Activated CD4-positive, alpha-beta T cell treated with anti-CD3 and anti-CD28 coated beads for 36 hours (primary cell): ENCODE data around the gene PRKAG1. TPM values are rescaled to one million over a fixed set of nuclear protein-coding genes. Genes with fewer than 3 reads are reported as not detected.
"Not testable (repeated sequence)": the region's sequence is repeated elsewhere in the genome, so short reads cannot be mapped to it uniquely, and the experiment has no call there.

ENCODE experiments used
- ATAC-seq: fragments of 200-7000 bp; cut with Tn5 transposase; one replicate; pipeline ENCODE4 v1.10.0; 2021; ENCODE audit warnings: mild to moderate bottlenecking, moderate library complexity
- CTCF ChIA-PET: fragments of 350-600 bp; sonication (Branson Sonifier 250); formaldehyde crosslinking; loops from one replicate; lab custom pipeline; 2021; ENCODE audit warnings: antibody characterized with exemption; lab: Charles Lee
- POLR2A ChIA-PET: fragments of 350-600 bp; sonication (Branson Sonifier 250); formaldehyde crosslinking; loops from one replicate; lab custom pipeline; 2021; ENCODE audit warnings: antibody characterized with exemption, inconsistent platforms; lab: Charles Lee
- DNase-seq: peaks from one replicate; pipeline ENCODE4 v3.0.0-alpha.2; 2020
- H3K27ac Mint-ChIP-seq: one replicate; pipeline ENCODE4 v1.8.0; 2021; ENCODE audit warnings: mixed read lengths
- H3K27me3 Mint-ChIP-seq: one replicate; pipeline ENCODE4 v1.8.0; 2021; ENCODE audit warnings: mixed read lengths
- H3K36me3 Mint-ChIP-seq: one replicate; pipeline ENCODE4 v1.8.0; 2021; ENCODE audit warnings: low read depth, mixed read lengths
- H3K4me1 Mint-ChIP-seq: one replicate; pipeline ENCODE4 v1.8.0; 2021; ENCODE audit warnings: mixed read lengths
- H3K4me3 Mint-ChIP-seq: one replicate; pipeline ENCODE4 v1.8.0; 2021; ENCODE audit warnings: mild to moderate bottlenecking, moderate library complexity, mixed read lengths
- H3K9me3 Mint-ChIP-seq: one replicate; pipeline ENCODE4 v1.8.0; 2021; ENCODE audit warnings: low read depth, mixed read lengths
- intact Hi-C, 2 experiments: fragments of 100-400 bp; cut with DNase I in 1 of 2; cut with micrococcal nuclease in 1 of 2; formaldehyde crosslinking; loops; one replicate each; pipeline versions ENCODE4 v1.14.2 to v1.15.1; 2022 to 2024; cut with DNase I, micrococcal nuclease
- total RNA-seq, 2 experiments: library from RNA; stranded (reverse); gene quantifications; one replicate each; pipeline ENCODE4 v1.2.3, GENCODE V29; 2021

Gene PRKAG1
- 10 to 100 TPM; 54.5 to 62.6 TPM for total RNA-seq

DNA sequence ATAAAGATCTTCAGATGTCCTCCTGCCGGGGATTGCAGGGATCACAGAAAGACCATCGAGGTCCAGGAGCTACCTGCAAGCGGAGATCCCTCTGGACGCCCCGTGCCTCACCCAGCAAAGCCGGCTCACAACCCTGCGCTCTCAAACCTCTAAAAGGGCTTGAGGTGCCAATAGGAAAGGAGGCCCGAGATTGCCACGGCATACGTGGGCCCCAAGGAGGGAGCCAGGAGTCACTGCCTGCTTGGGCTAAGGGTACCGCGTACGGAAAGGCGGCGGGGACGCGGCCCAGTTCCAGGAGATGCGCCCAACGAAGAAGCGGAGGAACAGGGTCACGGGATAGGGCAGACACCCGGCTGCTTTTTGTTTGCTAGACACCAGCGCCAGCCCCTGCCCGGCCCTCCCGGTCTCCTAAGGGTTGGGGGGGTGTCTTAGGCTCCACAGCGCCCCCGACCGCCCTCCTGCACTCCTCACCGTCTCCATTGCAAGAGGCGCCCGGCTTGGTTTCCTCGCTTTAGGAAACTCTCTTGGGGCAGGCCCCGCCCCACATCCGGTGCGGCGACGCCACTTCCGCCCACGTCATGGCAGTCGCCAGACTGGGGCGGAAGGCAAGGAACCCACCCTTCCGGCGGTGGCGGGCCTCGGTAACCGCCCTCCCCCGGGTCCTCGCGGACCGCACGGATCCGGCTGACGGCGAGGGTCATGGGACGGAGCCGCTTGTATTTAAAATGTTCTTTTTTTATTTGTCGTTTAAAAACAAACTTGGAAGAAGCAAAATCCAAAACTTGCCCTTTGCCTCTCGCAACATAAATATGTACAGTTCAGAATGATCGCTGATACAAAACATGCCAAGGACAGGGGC lies at the start of gene PRKAG1:
TSS of gene PRKAG1 (minus strand) at position 516 of the 859 bp plus-strand sequence. CDS start at position 480, 36 bp downstream.
- CTCF ChIA-PET: interaction anchor here (0.5 to 3.5 kb wide), 16 partner anchors 10 to 379 kb away, joined by 3 to 20 read pairs (median 4); partner anchors contain the start of gene DDN
- peak; percentile 97 for DNase-seq
- no peaks in the 10 kb centered on the region for H3K27me3 Mint-ChIP-seq
- peak within 1 kb of the TSS; percentile 81 for H3K4me3 Mint-ChIP-seq
- POLR2A ChIA-PET: interaction anchor here (0.6 kb wide), 1 partner anchor 56 kb away, joined by 3 read pairs; no protein-coding TSS in a partner anchor
- peak within 1 kb of the TSS; percentile 97 for H3K27ac Mint-ChIP-seq
- peaks cover 34% of the 10 kb centered on the region for H3K4me1 Mint-ChIP-seq
- intact Hi-C loops: loop anchor here (1.0 to 5.0 kb wide), 18 partner anchors 22 to 604 kb away; partner anchors contain the start of genes ARF3 (in 1 of the 2), CCNT1 (in 1 of the 2), DDX23 (in 1 of the 2) and FKBP11 (in 1 of the 2)
- peaks cover 33% of the 10 kb centered on the region for H3K36me3 Mint-ChIP-seq
- ATAC-seq: peak; percentile 87
- no peaks in the 10 kb centered on the region for H3K9me3 Mint-ChIP-seq

DNA sequence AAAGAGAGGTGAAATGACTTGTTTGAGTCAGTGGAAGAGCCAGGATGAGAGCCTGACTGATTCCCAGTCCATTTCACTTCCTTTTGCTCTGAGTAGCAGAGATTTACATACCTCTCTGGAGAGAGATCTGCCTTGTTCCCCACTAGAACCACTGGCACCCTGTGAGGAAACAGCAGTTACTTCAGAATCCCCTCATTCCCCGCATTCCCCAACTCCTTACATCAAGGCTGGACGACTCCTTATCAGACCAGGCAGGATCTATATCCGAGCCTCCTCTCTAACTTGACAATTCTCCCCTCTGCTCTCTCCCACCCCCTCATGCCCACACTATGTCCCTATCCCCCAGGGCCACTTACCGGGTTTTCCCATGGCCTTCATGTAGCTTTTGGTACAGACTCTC lies 47.5 kb upstream of the PRKAG1 start:
- ATAC-seq (no peak), DNase-seq (no peak)
- ChIA-PET POLR2A (no interaction called here), CTCF (interaction anchor here (0.7 to 7.1 kb wide), 7 partner anchors 9 to 69 kb away, joined by 3 to 124 read pairs (median 4); partner anchors contain the start of gene DHH)
- no peak overlapping the region for H3K27ac Mint-ChIP-seq
- peaks cover 25% of the 10 kb centered on the region for H3K4me1 Mint-ChIP-seq
- intact Hi-C loops: no loop called here
- H3K9me3 Mint-ChIP-seq: no peaks in the 10 kb centered on the region
- H3K27me3 Mint-ChIP-seq: no peaks in the 10 kb centered on the region
- H3K4me3 Mint-ChIP-seq: no peak overlapping the region
- peaks cover 11% of the 10 kb centered on the region for H3K36me3 Mint-ChIP-seq

DNA sequence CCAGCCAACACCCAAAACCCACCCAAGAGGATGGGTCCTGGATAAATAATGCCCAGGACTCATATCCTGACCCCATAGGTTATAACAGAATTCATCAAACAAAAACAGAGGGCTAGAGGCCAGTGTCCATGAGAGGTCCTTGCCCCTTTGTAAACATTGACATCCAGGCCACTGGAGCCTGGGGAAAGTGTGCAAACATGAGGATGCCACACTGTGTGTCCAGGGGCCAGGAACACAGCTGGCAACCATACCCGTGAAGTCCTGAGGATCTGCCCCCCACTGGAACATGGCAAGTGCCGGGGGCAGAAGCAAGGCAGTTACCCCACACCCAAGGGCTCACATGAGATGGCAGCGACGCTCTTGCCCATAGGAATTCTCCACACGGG lies 46.2 kb upstream of the PRKAG1 start:
- no peak for DNase-seq
- H3K4me3 Mint-ChIP-seq: no peak overlapping the region
- intact Hi-C loops: loop anchor here (1.0 to 5.0 kb wide), 7 partner anchors 28 to 258 kb away; partner anchors contain the start of genes TROAP (in 1 of the 2), TUBA1A (in 1 of the 2) and TUBA1B (in 1 of the 2)
- H3K4me1 Mint-ChIP-seq: peaks cover 19% of the 10 kb centered on the region
- H3K9me3 Mint-ChIP-seq: no peaks in the 10 kb centered on the region
- H3K27ac Mint-ChIP-seq: no peak overlapping the region
- H3K27me3 Mint-ChIP-seq: no peaks in the 10 kb centered on the region
- POLR2A ChIA-PET: interaction anchor here (0.6 to 2.0 kb wide), 3 partner anchors 65 to 170 kb away, joined by 3 to 9 read pairs (median 6); no protein-coding TSS in a partner anchor
- CTCF ChIA-PET: interaction anchor here (0.6 to 7.1 kb wide), 40 partner anchors 9 to 277 kb away, joined by 3 to 124 read pairs (median 4); partner anchors contain the start of genes DDX23, DHH, LMBR1L and TUBA1B
- no peak for ATAC-seq
- peaks cover 12% of the 10 kb centered on the region for H3K36me3 Mint-ChIP-seq

DNA sequence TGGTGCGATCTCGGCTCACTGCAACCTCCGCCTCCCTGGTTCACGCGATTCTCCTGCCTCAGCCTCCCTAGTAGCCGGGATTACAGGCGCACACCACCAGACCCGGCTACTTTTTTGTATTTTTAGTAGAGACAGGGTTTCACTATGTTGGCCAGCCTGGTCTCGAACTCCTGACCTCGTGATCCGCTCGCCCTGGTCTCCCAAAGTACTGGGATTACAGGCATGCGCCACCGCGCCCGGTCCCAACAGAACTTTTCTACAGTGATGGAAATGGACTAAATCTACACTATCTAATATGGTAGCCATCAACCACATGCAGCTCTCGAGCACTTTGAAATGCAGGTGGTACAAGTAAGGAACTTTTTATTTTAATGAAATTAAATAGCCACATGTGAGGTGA lies 43.3 kb upstream of the PRKAG1 start:
- H3K36me3 Mint-ChIP-seq: peaks cover 16% of the 10 kb centered on the region
- not testable (repeated sequence) for H3K27ac Mint-ChIP-seq

DNA sequence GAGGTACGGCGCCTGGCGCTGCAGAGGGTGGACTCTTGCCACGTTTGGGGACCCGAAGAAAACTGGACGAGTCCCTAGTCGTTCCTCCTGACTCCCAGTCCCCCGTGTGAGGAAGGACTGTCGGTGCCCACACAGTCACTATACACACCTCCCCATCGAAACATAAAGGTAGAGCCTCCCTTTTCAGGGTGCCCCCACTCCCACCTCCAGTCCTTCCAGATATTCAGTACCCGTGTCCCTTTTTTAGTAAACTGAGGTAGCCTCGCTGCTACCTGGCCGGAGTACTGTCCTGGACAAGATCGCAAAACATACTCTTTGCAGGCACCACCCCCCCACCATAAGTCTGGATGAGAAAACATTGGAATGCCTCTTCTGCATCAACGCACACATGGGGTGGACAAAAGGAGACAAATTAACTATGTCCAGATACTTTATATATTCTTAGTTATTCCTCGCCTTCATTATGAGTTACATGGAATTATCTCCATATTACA lies 42.6 kb upstream of the PRKAG1 start:
- H3K36me3 Mint-ChIP-seq: peaks cover 16% of the 10 kb centered on the region
- CTCF ChIA-PET: interaction anchor here (0.5 to 7.1 kb wide), 2 partner anchors 26 to 61 kb away, joined by 3 to 102 read pairs; no protein-coding TSS in a partner anchor
- peak overlapping the region; percentile 95 for H3K27ac Mint-ChIP-seq
- H3K4me1 Mint-ChIP-seq: peaks cover 38% of the 10 kb centered on the region
- POLR2A ChIA-PET: no interaction called here
- DNase-seq (no peak), ATAC-seq (no peak)
- intact Hi-C loops: loop anchor here (1.0 to 5.0 kb wide), 5 partner anchors 8 to 261 kb away; partner anchors contain the start of genes RHEBL1 (in 1 of the 2), TROAP (in 1 of the 2), TUBA1A (in 1 of the 2) and TUBA1B (in 1 of the 2)
- peak overlapping the region; percentile 95 for H3K4me3 Mint-ChIP-seq
- no peaks in the 10 kb centered on the region for H3K9me3 Mint-ChIP-seq
- H3K27me3 Mint-ChIP-seq: no peaks in the 10 kb centered on the region

More for the DNA sequence above, 43.3 kb upstream of the PRKAG1 start:
- intact Hi-C loops: loop anchor here (1.0 to 5.0 kb wide), 5 partner anchors 7 to 260 kb away; partner anchors contain the start of genes RHEBL1 (in 1 of the 2), TROAP (in 1 of the 2), TUBA1A (in 1 of the 2) and TUBA1B (in 1 of the 2)
- peak overlapping the region; percentile 95 for H3K4me3 Mint-ChIP-seq
- H3K27me3 Mint-ChIP-seq, POLR2A ChIA-PET, DNase-seq, H3K9me3 Mint-ChIP-seq, ATAC-seq: not testable (repeated sequence)
- CTCF ChIA-PET: interaction anchor here (1.6 to 7.1 kb wide), 4 partner anchors 12 to 204 kb away, joined by 4 to 124 read pairs (median 62); partner anchors contain the start of gene DHH
- H3K4me1 Mint-ChIP-seq: peaks cover 31% of the 10 kb centered on the region

DNA sequence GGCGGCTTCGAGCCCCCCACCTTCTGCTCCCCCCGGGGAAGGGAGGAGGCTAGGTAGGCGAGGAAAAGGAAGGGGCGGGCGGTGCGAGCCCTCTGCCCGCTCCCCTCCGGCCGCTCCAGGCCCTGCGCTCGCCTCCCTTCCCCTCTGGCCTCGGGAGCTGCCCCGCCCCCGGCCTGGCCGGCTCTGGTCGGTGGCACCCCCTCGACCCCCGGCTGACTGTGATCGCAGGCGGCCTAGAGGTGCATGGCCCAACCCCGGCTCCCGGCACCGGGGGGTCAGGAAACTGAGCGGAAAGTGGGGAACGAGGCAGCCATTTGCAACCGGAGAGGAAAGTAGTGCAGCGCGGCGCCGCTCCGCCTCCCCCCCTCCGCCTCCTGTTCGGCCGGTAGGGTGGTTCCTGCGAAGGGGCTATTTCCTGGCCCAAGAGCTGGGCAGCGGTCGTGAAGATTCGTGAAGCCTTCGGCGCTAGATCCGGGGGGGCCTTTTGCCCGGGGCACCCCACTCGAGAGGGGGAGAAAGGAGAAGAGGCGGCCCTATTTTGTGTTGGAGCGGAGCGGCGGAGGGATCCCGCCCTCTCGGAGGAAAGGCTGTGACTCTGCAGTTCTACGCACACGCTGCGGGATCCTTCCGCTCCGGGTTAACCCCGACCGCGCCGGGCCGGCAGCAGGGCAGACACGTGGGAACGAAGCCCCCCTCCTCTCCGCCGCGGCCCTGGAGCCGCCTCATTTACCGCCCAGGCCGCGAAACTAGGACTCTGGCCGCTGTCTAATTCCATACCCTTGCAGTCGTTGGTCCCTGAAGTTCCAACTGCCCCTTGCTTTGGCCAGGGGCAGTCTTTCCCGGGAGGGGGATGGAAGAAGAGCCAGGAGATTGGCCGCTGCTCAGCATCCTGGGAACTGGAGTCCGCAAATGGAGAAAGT lies 41.9 kb upstream of the PRKAG1 start, which contains the start of gene KMT2D:
TSS of gene KMT2D (minus strand) at position 558 of the 920 bp plus-strand sequence. CDS start 5,470 bp downstream, outside the sequence.
- H3K4me3 Mint-ChIP-seq: peak within 1 kb of the TSS; percentile 98
- intact Hi-C loops: loop anchor here (1.0 to 5.0 kb wide), 9 partner anchors 9 to 262 kb away; partner anchors contain the start of genes RHEBL1 (in 2 of the 2), DDX23 (in 1 of the 2), PRKAG1 (in 1 of the 2) and TROAP (in 1 of the 2)
- peak; percentile 75 for ATAC-seq
- DNase-seq: peak; percentile 94
- ChIA-PET POLR2A (interaction anchor here (0.8 kb wide), 1 partner anchor 70 kb away, joined by 3 read pairs; no protein-coding TSS in a partner anchor), CTCF (interaction anchor here (1.6 to 2.9 kb wide), 2 partner anchors 17 to 28 kb away, joined by 4 to 21 read pairs; no protein-coding TSS in a partner anchor)
- H3K27me3 Mint-ChIP-seq: no peaks in the 10 kb centered on the region
- no peaks in the 10 kb centered on the region for H3K9me3 Mint-ChIP-seq
- H3K4me1 Mint-ChIP-seq: peaks cover 45% of the 10 kb centered on the region
- peaks cover 20% of the 10 kb centered on the region for H3K36me3 Mint-ChIP-seq
- peak within 1 kb of the TSS; percentile 95 for H3K27ac Mint-ChIP-seq

DNA sequence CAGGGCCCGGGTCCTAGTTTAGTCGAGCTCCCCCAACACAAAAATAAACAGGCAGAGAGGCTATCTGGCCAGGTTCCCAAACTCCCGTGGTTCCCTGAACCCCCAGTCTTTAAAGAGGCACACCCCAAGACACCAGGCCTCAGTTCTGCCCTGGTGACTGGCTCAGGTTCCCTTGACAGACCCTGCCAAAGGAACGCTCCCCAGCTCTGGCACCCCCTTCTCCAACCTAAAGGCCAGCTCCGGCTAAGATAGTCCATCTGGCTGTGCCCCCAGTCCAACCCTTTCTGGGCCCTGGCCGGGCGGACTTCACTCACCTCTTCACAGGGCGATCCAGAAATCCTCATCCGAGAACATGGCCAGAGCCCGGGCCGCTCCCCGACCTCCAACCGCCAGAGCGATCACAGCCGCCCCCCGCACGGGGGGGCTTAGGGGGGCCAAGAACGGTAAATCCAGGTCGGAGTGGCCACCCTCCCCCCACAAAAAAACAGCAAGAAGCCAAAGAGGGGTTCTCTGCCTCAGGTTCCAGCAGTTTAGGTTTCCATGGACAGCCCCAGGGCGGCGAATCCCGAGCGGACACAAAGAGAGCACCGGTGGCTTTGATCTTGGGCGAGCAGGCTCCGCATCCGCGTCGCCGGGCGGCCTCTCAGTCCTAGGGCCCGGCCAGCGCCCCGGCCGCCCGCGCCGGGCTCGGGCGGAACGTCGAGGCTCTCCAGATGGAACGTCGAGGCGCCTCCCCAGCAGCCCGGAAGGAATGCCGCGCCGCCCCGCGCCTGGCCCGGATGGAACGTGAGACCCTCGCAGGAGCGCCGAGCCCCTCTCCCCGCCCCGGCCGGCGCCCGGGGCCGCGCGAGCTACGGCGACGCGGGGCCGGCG lies 41.0 kb upstream of the PRKAG1 start:
- peaks cover 53% of the 10 kb centered on the region for H3K4me1 Mint-ChIP-seq
- intact Hi-C loops: loop anchor here (1.0 to 5.0 kb wide), 10 partner anchors 10 to 263 kb away; partner anchors contain the start of genes PRKAG1 (in 2 of the 2), DDX23 (in 1 of the 2), RHEBL1 (in 1 of the 2) and TROAP (in 1 of the 2)
- POLR2A ChIA-PET: interaction anchor here (0.5 to 2.0 kb wide), 4 partner anchors 10 to 72 kb away, joined by 3 to 8 read pairs (median 4); partner anchors contain the start of genes RHEBL1 and TUBA1B
- H3K36me3 Mint-ChIP-seq: peaks cover 25% of the 10 kb centered on the region
- H3K27me3 Mint-ChIP-seq: no peaks in the 10 kb centered on the region
- H3K27ac Mint-ChIP-seq: peak overlapping the region; percentile 90
- no peak for ATAC-seq
- DNase-seq: peak; percentile 57
- peak overlapping the region; percentile 98 for H3K4me3 Mint-ChIP-seq
- CTCF ChIA-PET: interaction anchor here (0.6 to 2.9 kb wide), 6 partner anchors 10 to 63 kb away, joined by 3 to 21 read pairs (median 4); partner anchors contain the start of gene RHEBL1
- H3K9me3 Mint-ChIP-seq: no peaks in the 10 kb centered on the region

DNA sequence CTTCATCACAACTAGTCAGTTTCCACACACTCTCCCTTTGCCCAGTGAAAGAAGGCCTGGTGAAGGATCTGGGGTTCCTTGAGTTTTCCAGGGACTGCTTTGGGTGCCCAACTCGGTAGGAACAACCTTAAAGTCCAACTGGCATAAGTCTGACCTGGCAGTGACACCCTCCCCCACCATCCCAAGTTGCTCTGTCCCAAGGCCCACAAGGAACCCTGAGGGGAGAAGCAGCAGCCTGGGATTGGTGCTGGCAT lies 40.4 kb upstream of the PRKAG1 start:
- Mint-ChIP-seq H3K4me1 (peaks cover 52% of the 10 kb centered on the region), H3K27me3 (no peaks in the 10 kb centered on the region), H3K36me3 (peaks cover 24% of the 10 kb centered on the region), H3K27ac (peak overlapping the region; percentile 90), H3K9me3 (no peaks in the 10 kb centered on the region), H3K4me3 (peak overlapping the region; percentile 98)
- DNase-seq (no peak), ATAC-seq (no peak)
- intact Hi-C loops: loop anchor here in 1 of 2 experiments (5.0 kb wide), 1 partner anchor 42 kb away; the partner anchor contains the start of gene PRKAG1
- ChIA-PET POLR2A (interaction anchor here (0.5 to 2.0 kb wide), 5 partner anchors 11 to 72 kb away, joined by 3 to 8 read pairs (median 4); partner anchors contain the start of genes RHEBL1 and TUBA1B), CTCF (interaction anchor here (0.6 to 2.9 kb wide), 7 partner anchors 11 to 62 kb away, joined by 3 to 21 read pairs (median 5); partner anchors contain the start of gene RHEBL1)
